GM18907 (cell line): ENCODE measurements around the gene NAA30.
A peak's percentile ranks its signal among the peaks of the same experiment; 100 is the strongest.
"Not testable (repeated sequence)": the region's sequence is repeated elsewhere in the genome, so short reads cannot be mapped to it uniquely, and the experiment has no call there.

Source experiments
- ATAC-seq: cut with Tn5 transposase; IDR thresholded peaks from one replicate; pipeline ENCODE4 v1.9.1; 2021; ENCODE audit warnings: mild to moderate bottlenecking, moderate library complexity; ENCODE audit not compliant: unreplicated experiment

Gene NAA30

GRCh38 chr14:57390037-57390805 is at the start of gene NAA30:
Gene NAA30 (plus strand): TSS chr14:57390586. CDS start chr14:57390958, 372 bp downstream.
- ATAC-seq = peak; percentile 88

- not testable (repeated sequence) for ATAC-seq
Measured at GRCh38 chr14:57343545-57344297, 46.7 kb upstream of the NAA30 start.

GRCh38 chr14:57345106-57345505 is 45.3 kb upstream of the NAA30 start:
- ATAC-seq = no peak

GRCh38 chr14:57346741-57347140 is 43.6 kb upstream of the NAA30 start:
- ATAC-seq = no peak

- ATAC-seq = no peak
Measured at GRCh38 chr14:57352396-57353170, 37.8 kb upstream of the NAA30 start.

- no peak for ATAC-seq
Measured at GRCh38 chr14:57355081-57355800, 35.1 kb upstream of the NAA30 start.

GRCh38 chr14:57362361-57362760 is 28.0 kb upstream of the NAA30 start:
- no peak for ATAC-seq

- no peak for ATAC-seq
Measured at GRCh38 chr14:57364659-57365450, 25.5 kb upstream of the NAA30 start.

GRCh38 chr14:57370187-57370586 is 20.2 kb upstream of the NAA30 start:
- ATAC-seq = not testable (repeated sequence)

- no peak for ATAC-seq
Measured at GRCh38 chr14:57371013-57371412, 19.4 kb upstream of the NAA30 start.

- ATAC-seq = no peak
Measured at GRCh38 chr14:57375156-57375555, 15.2 kb upstream of the NAA30 start.

- ATAC-seq = no peak
Measured at GRCh38 chr14:57378661-57379060, 11.7 kb upstream of the NAA30 start.

GRCh38 chr14:57380935-57381334 is 9.5 kb upstream of the NAA30 start:
- ATAC-seq = no peak

GRCh38 chr14:57382283-57382682 is 8.1 kb upstream of the NAA30 start:
- ATAC-seq = no peak

- ATAC-seq = no peak
Measured at GRCh38 chr14:57383125-57383745, 7.2 kb upstream of the NAA30 start.

- ATAC-seq = no peak
Measured at GRCh38 chr14:57388067-57388466, 2.3 kb upstream of the NAA30 start.

- no peak for ATAC-seq
Measured at GRCh38 chr14:57389646-57390036, 745 bp upstream of the NAA30 start.

GRCh38 chr14:57390806-57391516 is 575 bp downstream of the NAA30 start:
- ATAC-seq = peak; percentile 48
